Lower leg skin (tissue), 3 donors: ENCODE measurements around the gene MGST2.

Experiments used
- CTCF ChIP-seq, 3 donors: fragments of 450-650 bp; IDR thresholded peaks; one replicate each; pipeline ENCODE4 v1.5.1; 2016; ENCODE audit warnings: antibody characterized with exemption in 3 of 3, mild to moderate bottlenecking in 3 of 3, moderate library complexity in 2 of 3
- POLR2A ChIP-seq, 2 donors: fragments of 450-650 bp; IDR thresholded peaks; one replicate each; pipeline ENCODE4 v1.6.1; 2016 to 2017; ENCODE audit warnings: antibody characterized with exemption in 2 of 2, mild to moderate bottlenecking in 1 of 2, moderate library complexity in 1 of 2

- TF ChIP-seq CTCF (IDR thresholded peaks at IDR 0.05) (no peak), POLR2A (IDR thresholded peaks at IDR 0.05) (no peak)
Measured at GRCh38 chr4:139629436-139630125, 36.0 kb upstream of the MGST2 start.
